Measurements from ENCODE around the gene RNU1-3. TPM values are rescaled to one million over a fixed set of nuclear protein-coding genes. Genes with fewer than 3 reads are reported as not detected.
"Not testable (repeated sequence)": the region's sequence is repeated elsewhere in the genome, so short reads cannot be mapped to it uniquely, and the experiment has no call there.

Gene RNU1-3
- total and polyA plus RNA-seq, 2 experiments from 2014 or later = not detected

DNA sequence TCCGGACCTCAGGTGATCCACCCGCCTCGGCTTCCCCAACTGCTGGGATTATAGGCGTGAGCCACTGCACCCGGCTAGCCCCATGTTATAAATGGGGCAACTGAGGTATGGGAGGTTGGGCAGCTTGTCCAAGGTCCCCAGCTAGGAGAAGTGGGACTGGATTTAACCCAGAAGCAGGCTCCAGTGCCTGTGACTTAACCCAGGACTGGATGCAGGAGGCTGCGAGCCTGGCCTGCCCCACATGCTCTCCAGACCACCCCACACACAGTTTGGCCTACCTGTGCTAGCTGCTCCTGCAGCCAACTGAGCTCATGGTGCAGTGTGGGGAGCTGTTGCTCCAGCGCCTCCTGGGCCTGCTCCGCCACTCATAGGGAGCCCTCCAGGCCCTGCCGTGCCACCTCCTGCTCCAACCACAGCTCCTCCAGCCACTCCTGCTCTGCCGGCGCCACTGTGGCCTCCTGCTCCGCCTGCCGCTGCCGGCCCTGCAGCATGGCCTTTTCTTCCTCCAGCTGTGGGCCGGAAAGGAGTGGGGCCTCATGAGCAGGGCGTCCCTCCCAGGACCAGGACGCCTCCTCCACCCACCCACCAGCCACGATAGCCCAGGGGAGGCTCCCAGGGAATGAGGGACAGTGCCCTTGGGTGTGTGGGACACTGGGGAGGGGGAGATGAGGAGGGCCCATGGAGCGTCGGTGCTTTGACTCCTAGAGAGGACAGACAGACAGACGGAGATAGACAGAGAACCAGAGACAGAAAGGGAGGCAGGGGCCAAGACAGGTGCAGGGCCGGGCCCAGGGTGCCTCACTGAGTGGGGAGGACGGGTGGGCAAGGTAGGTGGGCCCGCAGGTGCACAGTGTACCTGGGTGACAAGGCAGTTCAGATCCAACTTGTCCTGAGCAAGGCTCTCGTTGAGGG, 41.0 kb downstream of the RNU1-3 start:
- H3K9me3 ChIP-seq (ENCODE audit: low read depth) = no peaks in the 10 kb centered on the region
- no peak overlapping the region for H2AFZ ChIP-seq
- H3K27ac ChIP-seq = no peak overlapping the region
- DNase-seq = no peak
- H3F3A ChIP-seq (ENCODE audit: insufficient read depth) = peaks cover 9% of the 10 kb centered on the region
- in situ Hi-C loops (cut with MboI) = no loop called here
- no peak overlapping the region for H3K4me3 ChIP-seq
- H3K4me2 ChIP-seq (ENCODE audit: unreplicated experiment) = no peak overlapping the region
- no peaks in the 10 kb centered on the region for H3K9me2 ChIP-seq (ENCODE audit: insufficient read depth)
- no peaks in the 10 kb centered on the region for H3K27me3 ChIP-seq (replicated peaks; ENCODE audit: insufficient read depth)
- 91% methylated on average over 25 of the region's 25 CpGs for WGBS, 2 experiments (ENCODE audit: low coverage in 1 of 2, low lambda C conversion rate in 2 of 2, missing lambda C conversion rate in 2 of 2)
- H3K9ac ChIP-seq = no peak overlapping the region
- H3K79me2 ChIP-seq (ENCODE audit: insufficient read depth) = no peaks in the 10 kb centered on the region
- no peak for TF ChIP-seq EZH2 (IDR thresholded peaks at IDR 0.05; ENCODE audit: insufficient read depth, poor library complexity, severe bottlenecking)
- no peak for TF ChIP-seq EZH2phosphoT487 (IDR thresholded peaks at IDR 0.05; ENCODE audit: insufficient read depth, low read depth)
- no peaks in the 10 kb centered on the region for H4K20me1 ChIP-seq (ENCODE audit: insufficient read depth)
- no peaks in the 10 kb centered on the region; the same call in 1 of the 2 replicates for H3K36me3 ChIP-seq (ENCODE audit: low read depth)
- H3K4me1 ChIP-seq (ENCODE audit: insufficient read depth) = peaks cover 6% of the 10 kb centered on the region

DNA sequence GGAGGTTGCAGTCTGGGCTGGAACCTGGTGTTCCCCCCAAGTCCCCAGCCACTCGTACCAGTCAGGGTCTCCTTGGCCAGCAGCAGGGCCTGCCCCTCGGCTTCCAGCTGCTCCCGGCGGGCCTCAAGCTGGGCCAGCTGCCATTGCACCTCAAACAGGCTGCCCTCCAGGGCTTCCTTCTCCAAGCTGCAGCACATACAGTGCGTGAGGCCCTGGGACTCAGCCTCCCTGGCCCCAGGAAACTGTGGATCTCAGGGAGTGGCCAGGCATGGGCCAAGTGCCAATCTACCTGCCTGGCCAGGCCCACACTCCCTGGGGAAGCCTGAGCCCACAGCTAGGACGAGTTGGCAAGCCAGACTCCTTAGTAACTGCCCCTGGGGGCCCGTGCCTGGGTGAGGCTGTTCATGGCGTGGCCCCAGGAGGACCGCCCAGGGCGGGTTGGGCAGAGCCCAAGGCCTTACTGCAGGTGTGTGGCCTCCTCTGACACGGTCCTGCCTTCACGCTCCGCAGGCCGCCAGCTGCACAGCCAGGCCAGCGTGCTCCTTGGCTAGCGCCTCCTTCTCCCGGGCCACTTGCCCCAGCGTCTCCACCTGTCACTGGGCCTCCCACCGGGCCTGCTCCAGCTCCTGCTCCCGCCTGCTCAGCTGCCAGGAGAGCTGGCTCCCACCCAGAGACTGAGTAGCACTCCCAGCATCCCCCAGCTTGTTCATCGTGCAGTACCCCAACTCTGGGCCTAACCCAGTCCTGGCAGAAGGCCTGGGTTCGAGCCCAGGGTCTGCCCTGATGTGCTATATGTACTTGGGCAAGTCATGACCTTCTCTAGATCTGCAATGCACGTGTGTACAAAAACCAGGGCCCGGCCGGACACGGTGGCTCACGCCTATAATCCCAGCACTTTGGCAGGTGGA, 42.7 kb downstream of the RNU1-3 start:
- H2AFZ ChIP-seq; H3K9me3 ChIP-seq (ENCODE audit: low read depth); H3K4me3 ChIP-seq; H3K9me2 ChIP-seq (ENCODE audit: insufficient read depth); H3K9ac ChIP-seq; H3K36me3 ChIP-seq (ENCODE audit: low read depth); DNase-seq; in situ Hi-C loops (cut with MboI); H3K27ac ChIP-seq; H3K27me3 ChIP-seq (replicated peaks; ENCODE audit: insufficient read depth); H3K79me2 ChIP-seq (ENCODE audit: insufficient read depth); H4K20me1 ChIP-seq (ENCODE audit: insufficient read depth); H3K4me1 ChIP-seq (ENCODE audit: insufficient read depth); H3F3A ChIP-seq (ENCODE audit: insufficient read depth); H3K4me2 ChIP-seq (ENCODE audit: unreplicated experiment): not testable (repeated sequence)
- 88% methylated on average over 27 of the region's 27 CpGs for WGBS, 2 experiments (ENCODE audit: low coverage in 1 of 2, low lambda C conversion rate in 2 of 2, missing lambda C conversion rate in 2 of 2)

DNA sequence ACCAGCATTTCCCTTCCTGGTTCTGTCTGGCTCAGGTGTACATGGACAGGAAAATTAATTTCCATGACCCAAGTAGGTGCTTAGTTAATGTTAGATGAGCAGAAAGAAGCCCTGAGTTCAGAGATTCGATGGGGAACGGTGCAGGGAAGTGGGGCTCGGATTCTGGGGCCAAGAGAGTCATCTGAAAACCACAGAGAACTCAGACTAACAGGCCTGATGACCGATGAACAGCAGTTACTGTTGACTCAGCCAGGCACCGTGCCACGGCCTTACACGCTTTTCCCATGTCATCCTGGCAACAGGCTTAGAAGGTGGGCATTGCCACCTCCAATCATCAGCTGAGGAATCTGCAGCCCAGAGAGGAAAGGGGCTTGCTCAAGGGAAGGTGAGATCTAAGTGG, 43.4 kb downstream of the RNU1-3 start:
- H3K9me2 ChIP-seq (ENCODE audit: insufficient read depth); H3K4me1 ChIP-seq (ENCODE audit: insufficient read depth); H2AFZ ChIP-seq; in situ Hi-C loops (cut with MboI); H3K27me3 ChIP-seq (replicated peaks; ENCODE audit: insufficient read depth); H3K27ac ChIP-seq; H3F3A ChIP-seq (ENCODE audit: insufficient read depth); H3K9me3 ChIP-seq (ENCODE audit: low read depth); H3K36me3 ChIP-seq (ENCODE audit: low read depth); H3K4me3 ChIP-seq; H4K20me1 ChIP-seq (ENCODE audit: insufficient read depth); H3K79me2 ChIP-seq (ENCODE audit: insufficient read depth); H3K9ac ChIP-seq: not testable (repeated sequence)
- WGBS, 2 experiments (ENCODE audit: low coverage in 1 of 2, low lambda C conversion rate in 2 of 2, missing lambda C conversion rate in 2 of 2) = 42 to 43% methylated on average over 7 of the region's 7 CpGs
- H3K4me2 ChIP-seq (ENCODE audit: unreplicated experiment) = peak overlapping the region; percentile 9
- peak; percentile 97 for DNase-seq

DNA sequence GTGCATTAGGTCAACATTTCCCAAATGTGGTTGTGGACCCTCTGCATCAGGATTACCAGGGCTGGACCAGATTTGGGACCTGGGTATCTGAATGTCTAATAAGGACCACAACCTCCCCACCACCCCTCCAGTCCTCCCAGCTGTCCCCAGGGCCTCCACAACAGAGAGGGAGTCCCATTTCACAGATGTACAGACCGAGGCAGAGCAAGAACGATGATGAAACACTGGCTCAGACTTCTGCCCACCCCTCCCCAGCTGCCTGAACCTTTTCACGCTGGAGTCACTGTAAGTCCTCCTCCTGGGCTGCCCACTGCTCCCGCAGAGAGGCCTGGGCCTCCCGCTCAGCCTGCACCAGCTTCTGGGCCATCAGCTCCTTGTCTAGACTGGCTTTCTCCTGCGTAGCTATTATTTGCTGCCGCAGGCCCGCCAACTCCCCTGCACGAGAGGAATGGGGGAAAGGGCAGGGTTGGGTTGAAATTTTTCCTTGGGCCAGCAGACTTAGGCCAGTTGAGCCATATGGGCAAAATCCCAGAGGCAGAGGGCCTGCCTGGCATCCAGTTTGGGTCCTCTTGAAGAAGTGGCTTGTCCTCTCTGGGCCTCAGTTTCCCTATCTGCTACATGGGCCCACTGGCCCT, 45.0 kb downstream of the RNU1-3 start:
- H3K9me2 ChIP-seq (ENCODE audit: insufficient read depth); H3K79me2 ChIP-seq (ENCODE audit: insufficient read depth); H3K27me3 ChIP-seq (replicated peaks; ENCODE audit: insufficient read depth); H3K36me3 ChIP-seq (ENCODE audit: low read depth); in situ Hi-C loops (cut with MboI); H3K9me3 ChIP-seq (ENCODE audit: low read depth); H3K27ac ChIP-seq; H3K4me3 ChIP-seq; H4K20me1 ChIP-seq (ENCODE audit: insufficient read depth); H3K4me2 ChIP-seq (ENCODE audit: unreplicated experiment); H2AFZ ChIP-seq; DNase-seq; H3F3A ChIP-seq (ENCODE audit: insufficient read depth); H3K4me1 ChIP-seq (ENCODE audit: insufficient read depth); H3K9ac ChIP-seq: not testable (repeated sequence)
- WGBS, 2 experiments (ENCODE audit: low coverage in 1 of 2, low lambda C conversion rate in 2 of 2, missing lambda C conversion rate in 2 of 2) = 88 to 90% methylated on average over 9 of the region's 9 CpGs
